AG04449 (cell line): ENCODE data around the gene TFAP2C.

Experiments used
- CTCF ChIA-PET: fragments of 350-600 bp; formaldehyde crosslinking; extraction: SDS; loops from one replicate; lab custom pipeline; 2021; ENCODE audit warnings: antibody characterized with exemption; lab: Yijun Ruan, JAX
- POLR2A ChIA-PET: fragments of 400-600, 350-600 bp; formaldehyde crosslinking; extraction: SDS; loops from one replicate; lab custom pipeline; 2020; ENCODE audit warnings: antibody characterized with exemption, inconsistent platforms; lab: Yijun Ruan, JAX
- DNase-seq: peaks from one replicate; pipeline ENCODE4 v3.0.0-alpha.2; 2010; ENCODE audit warnings: low read depth, low spot score
- H3K4me3 ChIP-seq: 2 replicates; pipeline ENCODE4 v1.5.1; 2011; ENCODE audit warnings: low read depth, mild to moderate bottlenecking, control low read depth, low read length
- CTCF ChIP-seq: IDR thresholded peaks from one replicate; pipeline ENCODE4 v1.5.1; 2011; ENCODE audit warnings: mild to moderate bottlenecking, moderate library complexity, low read length, control low read depth, inconsistent platforms; ENCODE audit not compliant: insufficient read depth; ENCODE audit errors: missing control alignments

Gene TFAP2C

GRCh38 chr20:56588996-56589395, 40.1 kb upstream of the TFAP2C start:
- H3K4me3 ChIP-seq = no peak overlapping the region
- ChIA-PET CTCF (interaction anchor here (1.1 to 1.6 kb wide), 3 partner anchors 9 to 38 kb away, joined by 4 read pairs; no protein-coding TSS in a partner anchor), POLR2A (no interaction called here)
- no peak for DNase-seq
- no peak for TF ChIP-seq CTCF

- no peak for TF ChIP-seq CTCF
- CTCF ChIA-PET = interaction anchor here (1.1 to 1.6 kb wide), 2 partner anchors 8 to 13 kb away, joined by 4 read pairs; no protein-coding TSS in a partner anchor
- POLR2A ChIA-PET = no interaction called here
- DNase-seq = no peak
- no peak overlapping the region for H3K4me3 ChIP-seq
Observed at GRCh38 chr20:56589633-56590032, 39.5 kb upstream of the TFAP2C start.

- H3K4me3 ChIP-seq = no peak overlapping the region
- TF ChIP-seq CTCF = no peak
- CTCF ChIA-PET = no interaction called here
- DNase-seq = no peak
- POLR2A ChIA-PET = no interaction called here
Observed at GRCh38 chr20:56590888-56591287, 38.2 kb upstream of the TFAP2C start.

- TF ChIP-seq CTCF = no peak
- no peak overlapping the region for H3K4me3 ChIP-seq
- ChIA-PET POLR2A (no interaction called here), CTCF (no interaction called here)
- no peak for DNase-seq
Observed at GRCh38 chr20:56592211-56592610, 36.9 kb upstream of the TFAP2C start.

- ChIA-PET CTCF (no interaction called here), POLR2A (no interaction called here)
- no peak for DNase-seq
- H3K4me3 ChIP-seq = no peak overlapping the region
- no peak for TF ChIP-seq CTCF
Observed at GRCh38 chr20:56592817-56593216, 36.3 kb upstream of the TFAP2C start.

- ChIA-PET POLR2A (no interaction called here), CTCF (interaction anchor here (0.7 to 1.1 kb wide), 2 partner anchors 45 to 627 kb away, joined by 3 to 4 read pairs; no protein-coding TSS in a partner anchor)
- no peak overlapping the region for H3K4me3 ChIP-seq
- no peak for DNase-seq
- no peak for TF ChIP-seq CTCF
Observed at GRCh38 chr20:56595746-56596475, 33.2 kb upstream of the TFAP2C start.
